Mesodermal cell (in vitro differentiated cells): Measurements from ENCODE around the gene C11orf87.

Source experiments
- H3K27ac ChIP-seq: 2 replicates; pipeline ENCODE4 v1.7.0; 2013; ENCODE audit warnings: mild to moderate bottlenecking, low read depth, low read length, moderate library complexity; ENCODE audit not compliant: severe bottlenecking
- H3K36me3 ChIP-seq: 2 replicates; pipeline ENCODE4 v1.7.1; 2013; ENCODE audit warnings: mild to moderate bottlenecking, low read length, moderate library complexity; ENCODE audit not compliant: control insufficient read depth, insufficient read depth
- H3K4me1 ChIP-seq: one replicate; pipeline ENCODE4 v1.7.1; 2013; ENCODE audit warnings: mild to moderate bottlenecking, low read length; ENCODE audit not compliant: insufficient read depth, control insufficient read depth, poor library complexity, severe bottlenecking
- H3K4me3 ChIP-seq: 2 replicates; pipeline ENCODE4 v1.7.0; 2013; ENCODE audit warnings: low read length, control low read depth, mild to moderate bottlenecking; ENCODE audit not compliant: insufficient read depth, poor library complexity, severe bottlenecking; ENCODE audit errors: extremely low read depth
- H3K9me3 ChIP-seq: 2 replicates; pipeline ENCODE4 v1.7.1; 2013; ENCODE audit warnings: mild to moderate bottlenecking, low read length, moderate library complexity; ENCODE audit not compliant: control insufficient read depth
- WGBS, 2 experiments: methylation state at CpG; one replicate each; pipeline ENCODE4 v1.1.5; 2013; ENCODE audit warnings: missing lambda C conversion rate in 2 of 2; ENCODE audit not compliant: insufficient coverage in 2 of 2; 5-methylcytosine and 5-hydroxymethylcytosine counted together

The C11orf87 gene

GRCh38 chr11:109416601-109417000 lies 5.4 kb upstream of the C11orf87 start:
- H3K9me3 ChIP-seq: no peaks in the 10 kb centered on the region
- no peak overlapping the region for H3K4me3 ChIP-seq
- H3K4me1 ChIP-seq: no peaks in the 10 kb centered on the region
- WGBS, 2 experiments: 79 to 89% methylated on average over 1 of the region's 2 CpGs
- H3K36me3 ChIP-seq: no peaks in the 10 kb centered on the region
- no peak overlapping the region for H3K27ac ChIP-seq

- H3K27ac ChIP-seq: no peak overlapping the region
- peak overlapping the region; percentile 42 for H3K4me3 ChIP-seq
- no peaks in the 10 kb centered on the region for H3K4me1 ChIP-seq
- no peaks in the 10 kb centered on the region for H3K36me3 ChIP-seq
- no peaks in the 10 kb centered on the region for H3K9me3 ChIP-seq
- 1% methylated on average over 33 to 39 of the region's 43 CpGs for WGBS, 2 experiments
These were observed 978 bp downstream of the C11orf87 start for GRCh38 chr11:109422870-109423465.

GRCh38 chr11:109423466-109424190 lies 1.6 kb downstream of the C11orf87 start:
- no peaks in the 10 kb centered on the region for H3K9me3 ChIP-seq
- no peak overlapping the region for H3K27ac ChIP-seq
- 17 to 19% methylated on average over 37 to 40 of the region's 45 CpGs for WGBS, 2 experiments
- H3K4me3 ChIP-seq: peak overlapping the region; percentile 42
- no peaks in the 10 kb centered on the region for H3K36me3 ChIP-seq
- no peaks in the 10 kb centered on the region for H3K4me1 ChIP-seq

- Histone ChIP-seq H3K9me3 (no peaks in the 10 kb centered on the region), H3K4me3 (no peak overlapping the region), H3K27ac (no peak overlapping the region), H3K36me3 (no peaks in the 10 kb centered on the region), H3K4me1 (no peaks in the 10 kb centered on the region)
- WGBS, 2 experiments: 22% methylated on average over 5 of the region's 10 CpGs; no CpG with 5 or more reads in 1 of the 2 experiments
These were observed 2.9 kb downstream of the C11orf87 start for GRCh38 chr11:109424901-109425300.

GRCh38 chr11:109425554-109425953 lies 3.6 kb downstream of the C11orf87 start:
- Histone ChIP-seq H3K4me1 (no peaks in the 10 kb centered on the region), H3K4me3 (no peak overlapping the region), H3K36me3 (no peaks in the 10 kb centered on the region), H3K27ac (no peak overlapping the region), H3K9me3 (no peaks in the 10 kb centered on the region)
- no CpG with 5 or more reads among the region's 2 CpGs for WGBS, 2 experiments

GRCh38 chr11:109426442-109427240 lies 4.7 kb downstream of the C11orf87 start:
- no CpG with 5 or more reads among the region's 4 CpGs for WGBS, 2 experiments
- H3K36me3 ChIP-seq: no peaks in the 10 kb centered on the region

GRCh38 chr11:109432105-109432504 lies 10.1 kb downstream of the C11orf87 start:
- no peaks in the 10 kb centered on the region for H3K9me3 ChIP-seq
- H3K27ac ChIP-seq: no peak overlapping the region
- no peaks in the 10 kb centered on the region for H3K36me3 ChIP-seq
- no peak overlapping the region for H3K4me3 ChIP-seq
- H3K4me1 ChIP-seq: no peaks in the 10 kb centered on the region
- WGBS, 2 experiments: 80% methylated on average over 1 of the region's 3 CpGs; no CpG with 5 or more reads in 1 of the 2 experiments

More at GRCh38 chr11:109426442-109427240, 4.7 kb downstream of the C11orf87 start:
- no peak overlapping the region for H3K4me3 ChIP-seq
- H3K27ac ChIP-seq: no peak overlapping the region
- H3K4me1 ChIP-seq: no peaks in the 10 kb centered on the region
- H3K9me3 ChIP-seq: no peaks in the 10 kb centered on the region

- no peak overlapping the region for H3K4me3 ChIP-seq
- no peaks in the 10 kb centered on the region for H3K9me3 ChIP-seq
- no peak overlapping the region for H3K27ac ChIP-seq
- WGBS, 2 experiments: 73 to 79% methylated on average over 2 to 3 of the region's 3 CpGs
- H3K4me1 ChIP-seq: no peaks in the 10 kb centered on the region
- no peaks in the 10 kb centered on the region for H3K36me3 ChIP-seq
These were observed 11.8 kb downstream of the C11orf87 start for GRCh38 chr11:109433753-109434256.

GRCh38 chr11:109435121-109435742 lies 13.2 kb downstream of the C11orf87 start:
- Histone ChIP-seq H3K4me3 (no peak overlapping the region), H3K27ac (no peak overlapping the region), H3K9me3 (no peaks in the 10 kb centered on the region), H3K36me3 (no peaks in the 10 kb centered on the region), H3K4me1 (no peaks in the 10 kb centered on the region)
- 82 to 96% methylated on average over 1 to 2 of the region's 3 CpGs for WGBS, 2 experiments

- no peak overlapping the region for H3K4me3 ChIP-seq
- H3K4me1 ChIP-seq: no peaks in the 10 kb centered on the region
- H3K36me3 ChIP-seq: no peaks in the 10 kb centered on the region
- WGBS, 2 experiments: 90 to 93% methylated on average over 2 of the region's 2 CpGs
- no peaks in the 10 kb centered on the region for H3K9me3 ChIP-seq
- no peak overlapping the region for H3K27ac ChIP-seq
These were observed 17.7 kb downstream of the C11orf87 start for GRCh38 chr11:109439684-109440083.
